Upper lobe of left lung (tissue), 6 donors: Measurements from ENCODE around the gene DNAJB8. TPM values are rescaled to one million over a fixed set of nuclear protein-coding genes. Genes with fewer than 3 reads are reported as not detected.

ENCODE experiments used
- ATAC-seq, 2 donors: fragments of 200-7000 bp; cut with Tn5 transposase; one replicate each; pipeline ENCODE4 v1.9.1; 2022; ENCODE audit warnings: mild to moderate bottlenecking in 2 of 2, moderate library complexity in 2 of 2; ENCODE audit not compliant: low FRiP score in 2 of 2
- DNase-seq, 2 donors: peaks; one replicate each; pipeline ENCODE4 v3.0.0-alpha.2; 2019 to 2020
- H3K27ac ChIP-seq, 4 donors: fragments of 200-600 bp; sonication (generic); one replicate each; pipeline ENCODE4 v1.5.1; 2016 to 2019
- H3K27me3 ChIP-seq, 4 donors: fragments of 200-600 bp; sonication (generic); one replicate each; pipeline ENCODE4 v1.5.1; 2017 to 2019
- H3K36me3 ChIP-seq, 4 donors: fragments of 200-600 bp; sonication (generic); one replicate each; pipeline ENCODE4 v1.5.1; 2016 to 2019
- H3K4me1 ChIP-seq, 4 donors: fragments of 200-600 bp; sonication (generic); one replicate each; pipeline ENCODE4 v1.5.1; 2018 to 2019
- H3K4me3 ChIP-seq, 4 donors: fragments of 200-600 bp; sonication (generic); one replicate each; pipeline ENCODE4 v1.5.1; 2017 to 2019; ENCODE audit warnings: mild to moderate bottlenecking in 2 of 4, moderate library complexity in 1 of 4
- H3K9me3 ChIP-seq, 4 donors: fragments of 200-600 bp; sonication (generic); one replicate each; pipeline ENCODE4 v1.5.1; 2018 to 2019
- EP300 ChIP-seq, 4 donors: sonication (generic); formaldehyde crosslinking; IDR thresholded peaks; one replicate each; pipeline ENCODE4 v1.5.1; 2017; ENCODE audit warnings: antibody characterized with exemption in 4 of 4, control low read depth in 2 of 4
- POLR2A ChIP-seq, 4 donors: fragments of 450-650 bp; IDR thresholded peaks; one replicate each; pipeline ENCODE4 v1.5.1; 2016 to 2017; ENCODE audit warnings: antibody characterized with exemption in 4 of 4, mild to moderate bottlenecking in 2 of 4
- POLR2AphosphoS5 ChIP-seq, 2 donors: sonication (generic); formaldehyde crosslinking; IDR thresholded peaks; one replicate each; pipeline ENCODE4 v1.5.1; 2017; ENCODE audit warnings: antibody characterized with exemption in 2 of 2
- WGBS, 2 donors: methylation state at CpG; one replicate each; pipeline ENCODE4 v1.1.5; 2017 to 2018; 5-methylcytosine and 5-hydroxymethylcytosine counted together
- total RNA-seq, 6 donors: library from RNA; depleted of rRNA in 4 of 6; stranded (reverse); fragments of >200 nt in 4 of 6; gene quantifications; one replicate each; pipeline versions ENCODE4 v1.1.0 to v1.2.1, GENCODE V29; 2016 to 2021
- TF ChIP-seq, protein P1 (sequence below), 6 experiments: fragments of 450-650 bp in 4 of 6; fragments of 200-600 bp in 2 of 6; sonication (generic) in 2 of 6; IDR thresholded peaks; one replicate each; pipeline ENCODE4 v1.5.1; 2016 to 2019; ENCODE audit warnings: antibody characterized with exemption in 6 of 6
- donor health status: DM: no; HTN: no; CAD: no; lungs with moderate emphysema.
- donor health status: DM: no; HTN: yes; CAD: no; lungs with severe emphysema.

Gene DNAJB8
- total RNA-seq, 6 donors from 2014 or later: not detected

DNA sequence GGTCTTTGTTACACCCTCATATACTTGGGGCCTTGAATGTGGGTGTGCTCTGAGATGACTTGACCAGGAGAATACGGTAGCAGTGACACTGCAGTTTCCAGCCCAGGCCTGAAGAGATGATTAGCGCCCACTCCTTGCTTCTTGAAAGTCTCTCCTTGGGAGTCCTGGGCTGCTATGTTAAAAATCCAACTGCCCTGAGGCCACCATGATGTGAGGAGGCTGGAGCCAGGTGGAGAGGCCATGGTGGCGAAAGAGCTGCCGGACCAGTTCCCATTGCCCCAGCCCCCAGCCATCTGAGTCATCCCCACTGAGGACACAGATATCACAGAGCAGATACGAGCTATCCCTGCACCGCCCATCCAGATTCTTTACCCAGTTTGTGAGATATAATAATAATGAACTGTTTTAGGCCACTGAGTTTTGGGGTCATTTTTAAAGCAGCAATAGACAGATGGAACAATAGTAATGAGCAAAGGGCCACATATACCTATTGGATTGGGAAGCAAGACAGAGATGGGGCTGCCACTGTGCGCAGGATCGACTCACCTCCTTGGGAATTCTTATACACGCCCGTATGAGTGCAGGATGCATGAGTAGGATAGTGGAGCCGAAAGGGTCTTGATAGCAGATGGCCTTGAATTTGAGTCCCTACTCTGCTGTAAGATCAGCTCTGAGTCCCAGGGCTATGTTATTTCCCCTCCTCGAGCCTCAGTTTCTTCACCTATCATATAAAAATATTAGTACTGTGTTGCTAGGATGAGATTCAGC is 38.5 kb upstream of the DNAJB8 start:
- DNase-seq (no peak), ATAC-seq (no peak)
- TF ChIP-seq POLR2AphosphoS5 (IDR thresholded peaks at IDR 0.05): no peak
- TF ChIP-seq POLR2A (IDR thresholded peaks at IDR 0.05): no peak
- TF ChIP-seq EP300 (IDR thresholded peaks at IDR 0.05): no peak
- TF ChIP-seq, protein P1, sequence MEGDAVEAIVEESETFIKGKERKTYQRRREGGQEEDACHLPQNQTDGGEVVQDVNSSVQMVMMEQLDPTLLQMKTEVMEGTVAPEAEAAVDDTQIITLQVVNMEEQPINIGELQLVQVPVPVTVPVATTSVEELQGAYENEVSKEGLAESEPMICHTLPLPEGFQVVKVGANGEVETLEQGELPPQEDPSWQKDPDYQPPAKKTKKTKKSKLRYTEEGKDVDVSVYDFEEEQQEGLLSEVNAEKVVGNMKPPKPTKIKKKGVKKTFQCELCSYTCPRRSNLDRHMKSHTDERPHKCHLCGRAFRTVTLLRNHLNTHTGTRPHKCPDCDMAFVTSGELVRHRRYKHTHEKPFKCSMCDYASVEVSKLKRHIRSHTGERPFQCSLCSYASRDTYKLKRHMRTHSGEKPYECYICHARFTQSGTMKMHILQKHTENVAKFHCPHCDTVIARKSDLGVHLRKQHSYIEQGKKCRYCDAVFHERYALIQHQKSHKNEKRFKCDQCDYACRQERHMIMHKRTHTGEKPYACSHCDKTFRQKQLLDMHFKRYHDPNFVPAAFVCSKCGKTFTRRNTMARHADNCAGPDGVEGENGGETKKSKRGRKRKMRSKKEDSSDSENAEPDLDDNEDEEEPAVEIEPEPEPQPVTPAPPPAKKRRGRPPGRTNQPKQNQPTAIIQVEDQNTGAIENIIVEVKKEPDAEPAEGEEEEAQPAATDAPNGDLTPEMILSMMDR (IDR thresholded peaks at IDR 0.05): no peak
- Histone ChIP-seq H3K27me3 (no peaks in the 10 kb centered on the region), H3K4me1 (no peaks in the 10 kb centered on the region), H3K27ac (no peak overlapping the region), H3K36me3 (no peaks in the 10 kb centered on the region), H3K9me3 (no peaks in the 10 kb centered on the region), H3K4me3 (no peak overlapping the region)
- WGBS, 2 donors: 90 to 93% methylated on average over 11 to 12 of the region's 12 CpGs

- H3K4me3 ChIP-seq: no peak overlapping the region
- no peak for ATAC-seq
- H3K9me3 ChIP-seq: no peaks in the 10 kb centered on the region
- H3K27me3 ChIP-seq: no peaks in the 10 kb centered on the region
- WGBS, 2 donors: 96 to 100% methylated on average over 1 to 8 of the region's 8 CpGs
- TF ChIP-seq EP300 (IDR thresholded peaks at IDR 0.05) (no peak), POLR2A (IDR thresholded peaks at IDR 0.05) (no peak), POLR2AphosphoS5 (IDR thresholded peaks at IDR 0.05) (no peak)
- TF ChIP-seq, protein P1 (IDR thresholded peaks at IDR 0.05): no peak
- H3K36me3 ChIP-seq: no peaks in the 10 kb centered on the region
- no peak overlapping the region for H3K27ac ChIP-seq
- no peak for DNase-seq
- H3K4me1 ChIP-seq: no peaks in the 10 kb centered on the region
Observed at GRCh38 chr3:128504533-128504915, 37.8 kb upstream of the DNAJB8 start.

DNA sequence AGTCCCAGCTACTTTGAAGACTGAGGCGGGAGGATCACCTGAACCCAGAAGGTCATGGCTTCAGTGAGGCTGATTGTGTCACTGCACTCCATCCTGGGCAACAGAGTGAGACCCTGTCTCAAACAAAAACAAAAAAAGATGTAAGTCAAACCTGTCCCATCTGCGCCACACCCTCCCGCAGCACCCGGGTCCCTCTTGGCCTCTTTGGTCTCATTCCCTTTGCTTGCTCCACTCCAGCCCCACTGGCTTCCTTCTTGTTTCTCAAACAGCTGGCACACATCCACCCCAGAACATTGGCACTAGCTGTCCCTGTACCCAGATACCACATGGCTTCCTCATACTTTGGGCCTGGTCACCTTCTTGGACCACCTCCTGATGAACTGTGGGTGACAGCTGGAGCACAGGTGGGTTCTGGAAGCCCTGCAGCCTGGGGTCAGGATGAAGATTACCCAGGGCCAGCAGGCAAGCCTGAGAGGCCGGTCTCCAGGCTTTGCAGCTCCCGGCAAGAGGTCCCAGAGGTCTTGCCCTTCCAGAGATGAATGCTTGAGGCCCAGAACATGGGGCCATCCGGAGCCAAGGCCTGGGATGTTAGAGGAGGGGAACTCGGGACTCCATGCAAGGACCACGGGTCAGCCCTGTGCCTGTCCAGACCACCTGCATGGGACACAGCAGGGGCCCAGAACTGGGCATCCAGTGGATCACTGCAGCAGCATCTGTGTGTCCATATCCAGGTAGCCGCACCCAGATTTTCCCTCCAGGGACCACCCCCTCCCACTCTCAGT is 37.3 kb upstream of the DNAJB8 start:
- Histone ChIP-seq H3K4me3 (no peak overlapping the region), H3K9me3 (no peaks in the 10 kb centered on the region), H3K36me3 (no peaks in the 10 kb centered on the region), H3K4me1 (no peaks in the 10 kb centered on the region), H3K27me3 (peaks cover 0 to 5% (median 2%) of the 10 kb centered on the region in 4 donors), H3K27ac (no peak overlapping the region)
- ATAC-seq: no peak
- no peak for DNase-seq
- WGBS, 2 donors: 85 to 91% methylated on average over 4 to 10 of the region's 10 CpGs
- TF ChIP-seq POLR2A (IDR thresholded peaks at IDR 0.05) (no peak), EP300 (IDR thresholded peaks at IDR 0.05) (no peak)

- TF ChIP-seq POLR2AphosphoS5 (IDR thresholded peaks at IDR 0.05) (no peak), POLR2A (IDR thresholded peaks at IDR 0.05) (no peak), EP300 (IDR thresholded peaks at IDR 0.05) (no peak)
- TF ChIP-seq, protein P1 (IDR thresholded peaks at IDR 0.05): no peak
- 84 to 88% methylated on average over 9 to 12 of the region's 12 CpGs for WGBS, 2 donors
- Histone ChIP-seq H3K27ac (no peak overlapping the region), H3K27me3 (peaks cover 0 to 10% (median 5%) of the 10 kb centered on the region in 4 donors), H3K9me3 (no peaks in the 10 kb centered on the region), H3K4me1 (peaks cover 0 to 1% (median under 1%) of the 10 kb centered on the region in 4 donors), H3K4me3 (no peak overlapping the region), H3K36me3 (no peaks in the 10 kb centered on the region)
- DNase-seq: no peak
- ATAC-seq: no peak
Observed at GRCh38 chr3:128503164-128503651, 36.5 kb upstream of the DNAJB8 start.

DNA sequence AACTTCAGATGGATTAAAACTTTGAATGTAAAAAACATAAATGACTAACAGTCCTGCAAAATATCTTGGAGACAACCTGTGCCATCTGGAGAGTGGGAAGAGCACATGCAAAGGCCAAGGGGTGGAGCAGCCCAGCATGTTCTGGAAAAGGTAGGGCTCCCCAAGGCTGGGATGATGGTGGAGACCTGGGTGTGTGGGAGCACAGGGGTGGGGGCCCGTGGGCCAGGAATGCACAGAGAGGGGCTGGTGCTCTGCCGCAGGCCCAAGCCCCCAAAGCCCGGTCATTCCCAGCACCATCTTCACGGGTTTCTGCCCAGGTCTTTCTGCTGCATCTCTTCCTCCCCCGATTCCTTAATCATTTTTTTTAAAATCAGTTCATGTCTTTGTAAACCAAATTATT is 36.0 kb upstream of the DNAJB8 start:
- WGBS, 2 donors: 87 to 94% methylated on average over 5 of the region's 5 CpGs
- no peak for DNase-seq
- TF ChIP-seq POLR2AphosphoS5 (IDR thresholded peaks at IDR 0.05) (no peak), EP300 (IDR thresholded peaks at IDR 0.05) (no peak), POLR2A (IDR thresholded peaks at IDR 0.05) (no peak)
- TF ChIP-seq, protein P1 (IDR thresholded peaks at IDR 0.05): no peak

More for the DNA sequence above, 36.0 kb upstream of the DNAJB8 start:
- H3K27me3 ChIP-seq: peaks cover 0 to 10% (median 5%) of the 10 kb centered on the region in 4 donors
- H3K36me3 ChIP-seq: no peaks in the 10 kb centered on the region
- H3K27ac ChIP-seq: no peak overlapping the region
- no peak overlapping the region for H3K4me3 ChIP-seq
- no peaks in the 10 kb centered on the region for H3K9me3 ChIP-seq
- no peak for ATAC-seq
- H3K4me1 ChIP-seq: peaks cover 4 to 6% (median 5%) of the 10 kb centered on the region in 4 donors
